OCI-LY7 (cell line): Measurements from ENCODE around the gene EXOC3L2.

Experiments used
- EZH2phosphoT487 ChIP-seq: fragments of 200-600 bp; sonication (generic); IDR thresholded peaks from 2 replicates; pipeline ENCODE4 v1.6.1; 2018; ENCODE audit warnings: low read depth, borderline replicate concordance, mild to moderate bottlenecking, mixed run types, antibody characterized with exemption, low read length, moderate library complexity, mixed read lengths
- TF ChIP-seq, protein P1 (sequence below): fragments of 200-600 bp; sonication (generic); conservative IDR thresholded peaks from 2 replicates; pipeline ENCODE4 v1.5.1; 2014; ENCODE audit warnings: mild to moderate bottlenecking, antibody characterized with exemption, low read length, moderate library complexity, mixed read lengths

GRCh38 chr19:45222724-45223123 lies 22.5 kb downstream of the EXOC3L2 start:
- TF ChIP-seq, protein P1, sequence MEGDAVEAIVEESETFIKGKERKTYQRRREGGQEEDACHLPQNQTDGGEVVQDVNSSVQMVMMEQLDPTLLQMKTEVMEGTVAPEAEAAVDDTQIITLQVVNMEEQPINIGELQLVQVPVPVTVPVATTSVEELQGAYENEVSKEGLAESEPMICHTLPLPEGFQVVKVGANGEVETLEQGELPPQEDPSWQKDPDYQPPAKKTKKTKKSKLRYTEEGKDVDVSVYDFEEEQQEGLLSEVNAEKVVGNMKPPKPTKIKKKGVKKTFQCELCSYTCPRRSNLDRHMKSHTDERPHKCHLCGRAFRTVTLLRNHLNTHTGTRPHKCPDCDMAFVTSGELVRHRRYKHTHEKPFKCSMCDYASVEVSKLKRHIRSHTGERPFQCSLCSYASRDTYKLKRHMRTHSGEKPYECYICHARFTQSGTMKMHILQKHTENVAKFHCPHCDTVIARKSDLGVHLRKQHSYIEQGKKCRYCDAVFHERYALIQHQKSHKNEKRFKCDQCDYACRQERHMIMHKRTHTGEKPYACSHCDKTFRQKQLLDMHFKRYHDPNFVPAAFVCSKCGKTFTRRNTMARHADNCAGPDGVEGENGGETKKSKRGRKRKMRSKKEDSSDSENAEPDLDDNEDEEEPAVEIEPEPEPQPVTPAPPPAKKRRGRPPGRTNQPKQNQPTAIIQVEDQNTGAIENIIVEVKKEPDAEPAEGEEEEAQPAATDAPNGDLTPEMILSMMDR, result no peak
- TF ChIP-seq EZH2phosphoT487, result no peak
